NCI-H345 (cell line): ENCODE data around the gene EHMT1.
A peak's percentile ranks its signal among the peaks of the same experiment; 100 is the strongest.

Experiments used
- DNase-seq: peaks from one replicate; lab custom pipeline; 2025; lab: John Stamatoyannopoulos, UW

EHMT1 gene

GRCh38 chr9:137829260-137829996 lies 210.6 kb downstream of the EHMT1 start:
- no peak for DNase-seq

DNA sequence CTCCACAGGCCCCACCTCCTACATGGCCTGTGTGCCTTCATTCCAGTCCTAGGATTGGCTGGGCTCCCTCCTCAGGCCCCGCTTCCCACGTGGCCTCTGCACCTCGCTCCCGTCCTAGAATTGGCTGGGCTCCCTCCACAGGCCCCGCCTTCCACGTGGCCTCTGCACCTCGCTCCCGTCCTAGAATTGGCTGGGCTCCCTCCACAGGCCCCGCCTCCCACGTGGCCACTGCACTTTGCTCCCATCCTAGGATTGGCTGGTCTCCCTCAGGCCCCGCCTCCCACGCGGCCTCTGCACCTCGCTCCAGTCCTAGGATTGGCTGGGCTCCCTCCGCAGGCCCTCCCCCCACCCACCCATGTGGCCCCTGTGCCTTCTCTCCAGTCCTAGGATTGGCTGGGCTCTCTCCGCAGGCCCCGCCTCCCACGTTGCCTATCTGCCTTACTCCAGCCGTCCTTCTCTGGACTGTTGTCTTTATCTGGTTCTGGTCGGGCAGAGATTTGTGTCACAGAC lies 213.4 kb downstream of the EHMT1 start:
- DNase-seq, result no peak

DNA sequence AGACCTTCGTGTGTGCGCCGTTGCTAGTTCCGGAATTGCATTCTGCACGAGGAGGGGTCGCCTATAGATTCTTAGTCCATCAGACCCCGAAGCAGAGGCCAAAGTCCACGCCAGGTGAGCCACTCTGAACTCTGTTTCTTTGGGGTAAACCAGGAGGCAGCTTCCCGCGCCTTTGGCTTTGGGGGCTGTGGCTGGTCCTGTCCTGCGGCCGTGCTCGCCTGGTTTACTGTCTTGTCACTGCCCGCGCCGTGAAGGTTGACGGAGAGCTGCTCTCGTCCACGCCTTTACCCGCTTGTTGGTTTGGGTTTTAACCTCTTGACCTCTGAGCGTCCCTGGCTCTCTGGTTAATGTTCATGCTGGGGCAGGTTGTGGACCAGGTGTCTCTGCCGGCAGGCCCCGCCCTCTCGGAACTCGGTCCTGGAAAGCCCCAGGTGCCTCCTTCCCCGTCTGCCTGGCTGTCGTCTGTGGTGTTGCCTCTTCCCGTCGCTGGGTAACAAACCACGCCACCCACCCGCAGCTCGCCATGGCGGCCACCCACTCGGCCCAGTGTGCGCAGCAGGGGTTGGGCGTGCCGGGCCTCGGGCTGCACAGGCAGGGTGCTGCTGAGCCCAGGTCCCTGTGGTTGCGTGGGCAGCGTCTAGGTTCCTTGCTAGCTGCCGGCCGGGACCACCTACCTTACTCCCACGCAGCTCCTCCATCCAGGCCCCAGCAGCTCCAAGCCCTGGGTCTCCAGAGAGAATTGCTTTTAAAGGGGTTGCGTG lies 214.2 kb downstream of the EHMT1 start:
- DNase-seq, result no peak

- no peak for DNase-seq
Measured at GRCh38 chr9:137833721-137834613, 215.2 kb downstream of the EHMT1 start.

GRCh38 chr9:137834846-137835546 lies 216.2 kb downstream of the EHMT1 start:
- DNase-seq, result no peak

- peak; percentile 38 for DNase-seq
Measured at GRCh38 chr9:137836151-137836830, 217.5 kb downstream of the EHMT1 start.

DNA sequence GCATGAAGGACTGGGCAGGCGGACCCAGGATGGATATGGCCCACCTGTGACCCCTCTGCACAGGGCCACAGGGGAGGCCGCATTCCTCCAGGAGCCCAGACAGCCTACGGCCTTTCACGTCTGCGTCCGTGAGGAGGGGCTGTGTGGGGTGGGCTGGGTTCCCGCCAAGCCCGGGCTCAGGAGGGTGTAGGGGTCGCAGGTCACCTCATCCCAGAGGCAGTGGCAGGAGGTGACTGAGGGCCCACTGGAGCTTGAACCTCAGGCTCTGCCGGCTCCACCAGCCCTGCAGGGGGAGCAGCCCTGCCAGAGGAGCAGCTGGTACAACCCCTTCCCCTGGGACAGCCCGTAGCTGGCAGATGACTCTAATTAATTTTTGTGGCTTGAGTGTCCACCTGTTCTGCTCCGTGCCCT lies 218.0 kb downstream of the EHMT1 start:
- DNase-seq, result peak; percentile 17

GRCh38 chr9:137837345-137838278 lies 218.8 kb downstream of the EHMT1 start:
- DNase-seq, result peak; percentile 9

- DNase-seq, result no peak
Measured at GRCh38 chr9:137838576-137838975, 219.8 kb downstream of the EHMT1 start.

- no peak for DNase-seq
Measured at GRCh38 chr9:137843355-137843754, 224.6 kb downstream of the EHMT1 start.

GRCh38 chr9:137851516-137852267 lies 232.9 kb downstream of the EHMT1 start:
- no peak for DNase-seq

GRCh38 chr9:137853392-137853995 lies 234.7 kb downstream of the EHMT1 start:
- no peak for DNase-seq

DNA sequence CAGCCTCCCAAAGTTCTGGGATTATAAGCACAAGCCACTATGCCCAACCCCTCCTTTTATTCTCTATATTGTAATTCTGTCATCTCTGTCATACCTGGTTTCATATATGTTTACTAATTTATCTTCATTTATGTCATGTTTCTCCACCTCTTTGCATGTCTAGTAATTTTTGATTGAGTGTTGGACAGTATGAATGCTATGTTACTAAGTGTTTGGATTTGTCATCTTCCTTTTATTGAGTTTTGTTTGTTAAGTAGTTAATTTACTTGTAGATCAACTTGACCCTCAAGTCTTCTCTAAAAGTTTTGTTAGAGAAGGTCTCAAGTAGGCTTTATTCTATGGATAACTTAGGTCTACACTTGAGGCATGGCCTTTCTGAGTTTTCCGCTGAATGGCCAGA lies 241.6 kb downstream of the EHMT1 start:
- no peak for DNase-seq

- no peak for DNase-seq
Measured at GRCh38 chr9:137865581-137866145, 246.9 kb downstream of the EHMT1 start.

DNA sequence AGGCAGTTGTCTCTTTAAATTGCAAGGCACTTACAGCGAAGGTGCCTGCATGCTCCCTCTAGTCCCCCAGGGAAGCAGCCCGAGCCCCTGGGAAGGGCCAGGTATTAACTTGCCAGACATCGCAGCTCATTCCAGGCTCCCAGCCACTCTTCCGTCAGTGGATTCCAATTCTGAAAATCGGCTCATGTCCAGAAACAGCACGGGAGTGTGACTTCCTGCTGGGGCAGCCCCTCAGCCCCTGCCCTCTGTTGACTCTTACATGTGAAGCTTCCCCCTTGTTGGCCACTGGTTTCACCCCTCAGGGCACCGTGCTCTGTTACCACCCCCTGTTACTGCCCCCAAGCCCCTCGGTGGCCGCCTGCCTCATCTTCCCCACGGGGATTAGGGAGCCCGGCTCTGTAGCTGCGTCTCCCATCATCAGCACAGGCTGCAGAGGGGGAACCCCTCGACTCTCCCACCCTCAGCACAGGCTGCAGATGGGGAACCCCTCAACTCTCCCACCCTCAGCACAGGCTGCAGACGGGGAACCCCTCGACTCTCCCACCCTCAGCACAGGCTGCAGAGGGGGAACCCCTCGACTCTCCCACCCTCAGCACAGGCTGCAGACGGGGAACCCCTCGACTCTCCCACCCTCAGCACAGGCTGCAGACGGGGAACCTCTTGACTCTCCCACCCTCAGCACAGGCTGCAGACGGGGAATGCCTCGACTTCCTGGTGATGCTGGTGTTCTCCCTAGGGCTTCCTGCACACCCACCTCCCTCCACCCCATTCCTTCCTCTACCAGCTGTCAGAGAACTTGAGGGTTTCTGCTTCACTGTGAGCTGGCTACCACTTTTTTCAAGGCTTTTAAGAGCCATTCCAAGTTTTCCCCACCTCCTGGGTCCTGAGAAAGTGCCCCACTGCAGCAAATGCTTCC lies 247.7 kb downstream of the EHMT1 start:
- no peak for DNase-seq

DNA sequence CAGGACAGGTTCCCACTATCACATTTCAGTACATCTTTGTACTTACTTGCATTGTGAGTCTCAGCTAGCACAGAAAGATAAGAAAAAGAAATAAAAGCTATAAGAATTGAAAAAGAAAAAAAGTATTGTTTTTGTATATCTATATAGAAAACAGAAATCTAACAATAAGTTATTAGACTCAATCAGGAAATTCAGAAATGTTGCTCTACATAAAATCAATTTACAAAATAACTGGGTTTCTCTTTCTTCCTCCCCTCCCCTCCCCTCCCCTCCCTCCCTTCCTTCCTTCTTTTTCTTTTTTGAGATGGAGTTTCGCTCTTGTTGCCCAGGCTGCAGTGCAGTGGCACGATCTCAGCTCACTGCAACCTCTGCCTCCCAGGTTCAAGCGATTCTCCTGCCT lies 251.6 kb downstream of the EHMT1 start:
- DNase-seq, result no peak

GRCh38 chr9:137872296-137872695 lies 253.5 kb downstream of the EHMT1 start:
- DNase-seq, result no peak
